GM10847 (cell line): ENCODE measurements around the gene OSBPL10.

Source experiments
- POLR2A ChIP-seq: IDR thresholded peaks from 2 replicates; pipeline ENCODE4 v1.6.1; 2011; ENCODE audit not compliant: insufficient read length; ENCODE audit errors: extremely low read depth

The OSBPL10 gene

GRCh38 chr3:31891876-31892455 is 89.1 kb downstream of the OSBPL10 start:
- TF ChIP-seq POLR2A, result no peak

- no peak for TF ChIP-seq POLR2A
Observed at GRCh38 chr3:31890742-31891469, 90.2 kb downstream of the OSBPL10 start.

GRCh38 chr3:31890007-31890406 is 91.1 kb downstream of the OSBPL10 start:
- TF ChIP-seq POLR2A, result no peak

GRCh38 chr3:31885235-31885634 is 95.8 kb downstream of the OSBPL10 start:
- TF ChIP-seq POLR2A, result no peak

GRCh38 chr3:31884251-31884650 is 96.8 kb downstream of the OSBPL10 start:
- TF ChIP-seq POLR2A, result no peak

GRCh38 chr3:31882895-31883294 is 98.2 kb downstream of the OSBPL10 start:
- TF ChIP-seq POLR2A, result no peak

- no peak for TF ChIP-seq POLR2A
Observed at GRCh38 chr3:31882431-31882830, 98.6 kb downstream of the OSBPL10 start.

GRCh38 chr3:31880482-31881078 is 100.5 kb downstream of the OSBPL10 start:
- TF ChIP-seq POLR2A, result no peak

- TF ChIP-seq POLR2A, result no peak
Observed at GRCh38 chr3:31880020-31880419, 101.0 kb downstream of the OSBPL10 start.

GRCh38 chr3:31879365-31879764 is 101.7 kb downstream of the OSBPL10 start:
- TF ChIP-seq POLR2A, result no peak

GRCh38 chr3:31878231-31878838 is 102.7 kb downstream of the OSBPL10 start:
- TF ChIP-seq POLR2A, result no peak

GRCh38 chr3:31876331-31876730 is 104.7 kb downstream of the OSBPL10 start:
- no peak for TF ChIP-seq POLR2A

- no peak for TF ChIP-seq POLR2A
Observed at GRCh38 chr3:31875437-31875836, 105.6 kb downstream of the OSBPL10 start.

GRCh38 chr3:31873254-31873820 is 107.7 kb downstream of the OSBPL10 start:
- TF ChIP-seq POLR2A, result no peak

GRCh38 chr3:31871939-31872507 is 109.0 kb downstream of the OSBPL10 start:
- TF ChIP-seq POLR2A, result no peak
